DMS 273 treated with DMSO at 0.1 percent for 48 hours (cell line): ENCODE measurements around the gene ELMO1.
A peak's percentile ranks its signal among the peaks of the same experiment; 100 is the strongest.

Experiments used
- DNase-seq: peaks from one replicate; lab custom pipeline; 2025; lab: John Stamatoyannopoulos, UW

ELMO1 gene

DNA sequence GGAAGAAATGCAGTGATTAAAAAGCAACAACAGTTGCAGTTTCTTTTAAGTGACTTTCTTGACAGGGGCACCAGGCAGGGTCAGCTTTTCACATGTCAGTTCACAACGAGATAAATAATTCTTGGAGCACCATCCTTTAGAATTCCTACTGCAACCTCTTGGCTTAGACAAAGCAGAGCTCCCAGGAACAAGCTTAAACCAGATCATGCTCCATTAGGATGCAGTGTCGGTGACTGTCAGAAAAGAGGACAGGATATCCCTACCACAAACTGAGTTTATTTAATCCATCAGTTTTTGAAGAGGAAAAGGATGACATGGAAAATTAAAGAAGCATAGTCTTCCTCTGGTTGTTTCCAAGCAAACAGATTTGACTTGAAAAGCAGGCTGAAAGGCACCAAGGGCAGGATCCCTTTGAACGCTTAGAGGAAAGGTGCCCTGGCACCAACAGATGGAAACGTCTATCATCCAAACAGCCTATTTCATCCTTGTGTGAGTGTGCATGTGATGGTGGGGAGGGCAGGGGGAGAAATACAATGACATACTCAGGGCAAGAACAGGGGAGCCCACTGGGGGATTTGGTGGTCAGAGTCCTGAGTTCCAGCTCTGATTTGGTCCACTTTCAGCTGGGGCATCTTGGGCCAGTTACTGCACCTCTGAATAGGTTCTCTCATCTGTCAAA, 392.3 kb downstream of the ELMO1 start:
- no peak for DNase-seq

DNA sequence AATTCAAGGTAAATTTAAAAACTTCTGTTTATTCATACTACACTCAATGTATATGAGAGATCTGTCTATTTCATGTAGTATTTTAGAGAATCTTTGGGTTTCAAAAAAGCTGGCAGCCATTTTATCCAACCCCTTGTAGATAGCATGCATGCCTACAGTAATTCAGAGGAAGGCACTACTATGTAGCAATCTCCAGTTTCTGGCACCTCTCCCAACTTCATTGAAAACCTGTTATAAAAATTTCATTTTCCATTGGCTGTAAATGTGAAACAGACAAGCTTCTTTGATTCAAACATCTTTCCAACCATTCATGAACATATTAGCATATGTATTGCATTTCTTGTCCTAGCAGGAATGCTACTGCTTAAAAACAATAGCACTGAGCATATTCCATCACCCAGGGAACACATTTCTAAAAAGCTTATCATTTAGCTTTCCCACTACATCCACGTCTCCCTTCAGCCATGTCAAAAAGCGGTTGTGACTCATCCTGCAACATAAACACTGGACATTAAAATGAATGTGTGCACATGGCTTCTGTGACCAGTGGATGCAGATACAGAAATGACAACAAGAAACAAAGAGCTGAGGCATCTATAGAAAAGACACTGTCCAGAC, 393.9 kb downstream of the ELMO1 start:
- no peak for DNase-seq

DNA sequence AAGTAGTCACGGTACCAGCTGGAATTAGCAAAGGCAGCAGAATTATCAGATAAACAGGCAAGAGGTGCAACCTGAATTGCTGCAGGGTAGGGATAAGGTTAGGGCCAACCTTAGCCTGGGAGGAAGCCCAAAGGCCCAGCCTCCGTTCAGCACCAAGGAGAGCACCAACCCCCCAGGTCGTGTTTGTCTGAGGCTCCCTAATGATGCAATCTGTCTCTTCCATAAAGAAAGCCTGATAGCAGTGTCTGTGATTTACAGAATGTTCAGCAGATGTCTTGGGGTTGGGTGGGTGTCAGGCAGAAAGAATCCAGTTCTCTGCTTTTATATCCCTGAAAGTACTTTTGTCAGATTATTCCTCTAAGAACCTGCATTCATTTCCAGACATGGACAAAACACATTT, 396.0 kb downstream of the ELMO1 start:
- peak; percentile 53 for DNase-seq

DNA sequence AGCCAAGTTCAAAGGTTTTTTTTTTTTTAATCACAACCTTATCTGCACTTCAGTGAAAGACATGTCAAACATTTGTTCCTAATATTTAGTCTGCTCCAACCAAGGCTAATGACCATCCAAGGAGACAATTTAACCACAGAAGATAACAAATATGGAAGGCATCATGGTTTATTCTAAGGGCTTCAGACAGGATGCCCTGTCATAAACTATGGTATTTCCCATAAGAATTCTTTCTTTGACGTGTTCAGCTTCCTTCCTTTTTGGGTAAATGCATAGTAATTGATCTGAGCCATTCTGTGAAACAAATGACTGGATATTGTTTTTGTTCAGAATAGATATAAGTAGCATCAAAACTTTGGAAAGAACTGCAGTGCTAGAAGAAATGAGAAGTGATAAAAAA, 397.9 kb downstream of the ELMO1 start:
- DNase-seq, result no peak

DNA sequence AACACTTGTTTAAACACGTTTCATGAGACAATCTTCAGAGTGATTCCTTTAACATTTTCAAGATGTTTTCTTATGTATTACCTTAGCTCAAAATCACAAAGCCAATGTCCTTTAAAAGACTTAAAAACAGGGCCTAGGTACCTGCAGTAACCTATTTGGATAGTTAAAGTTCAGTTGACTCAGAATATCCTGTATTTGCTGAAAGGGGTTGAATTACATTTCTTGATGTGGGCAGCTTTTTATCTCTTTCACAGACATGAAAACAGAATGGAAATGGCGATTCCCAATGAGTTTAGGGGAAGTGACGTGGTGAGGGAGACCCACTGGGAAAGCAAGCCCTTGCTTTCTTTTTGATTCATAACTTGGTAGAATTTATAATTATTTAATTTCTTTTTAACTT, 400.0 kb downstream of the ELMO1 start:
- DNase-seq, result no peak

DNA sequence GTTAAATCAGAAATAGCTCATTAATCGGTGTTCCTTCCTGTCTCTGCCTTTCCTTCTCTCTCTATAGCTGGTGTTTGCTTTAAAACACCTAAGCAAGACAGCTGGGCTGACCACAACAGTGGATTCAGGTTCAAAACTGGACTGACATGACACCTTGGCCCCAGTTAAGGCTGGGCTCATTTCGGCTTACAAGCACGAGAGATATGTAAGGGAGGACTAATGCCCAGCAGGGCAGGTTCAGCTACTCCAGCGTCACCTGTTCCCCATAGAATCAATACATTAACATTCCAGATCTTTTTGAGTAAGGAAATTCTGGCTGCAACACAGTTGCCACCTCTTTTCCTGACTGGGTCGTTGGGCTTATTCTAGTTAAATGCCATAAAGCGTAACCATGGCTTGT, 401.4 kb downstream of the ELMO1 start:
- no peak for DNase-seq

DNA sequence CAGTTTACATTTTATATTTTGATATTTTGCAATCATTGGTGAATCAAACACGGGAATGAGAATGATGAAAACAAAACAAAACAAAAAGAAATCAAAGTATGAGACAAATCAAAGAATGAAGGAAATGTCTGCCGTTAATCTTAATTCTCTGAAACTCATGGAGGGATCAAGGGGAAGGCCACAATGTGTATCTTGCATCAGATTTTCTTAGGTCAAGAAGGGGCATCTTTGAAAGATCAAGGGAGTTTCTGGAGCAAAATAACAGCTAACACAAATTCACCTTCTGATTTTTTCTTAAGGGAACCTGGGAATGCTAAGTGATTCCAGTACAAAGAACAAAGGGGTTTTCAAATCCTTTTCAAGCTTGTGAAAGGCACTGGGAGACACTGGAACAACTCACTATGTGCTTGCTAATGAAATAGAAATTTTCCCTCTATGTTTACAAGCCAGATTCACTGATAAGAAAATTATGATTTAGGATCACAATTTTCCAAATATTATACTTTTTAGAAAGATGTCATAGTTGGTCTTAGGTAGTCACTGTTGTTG, 402.1 kb downstream of the ELMO1 start:
- DNase-seq, result no peak

DNA sequence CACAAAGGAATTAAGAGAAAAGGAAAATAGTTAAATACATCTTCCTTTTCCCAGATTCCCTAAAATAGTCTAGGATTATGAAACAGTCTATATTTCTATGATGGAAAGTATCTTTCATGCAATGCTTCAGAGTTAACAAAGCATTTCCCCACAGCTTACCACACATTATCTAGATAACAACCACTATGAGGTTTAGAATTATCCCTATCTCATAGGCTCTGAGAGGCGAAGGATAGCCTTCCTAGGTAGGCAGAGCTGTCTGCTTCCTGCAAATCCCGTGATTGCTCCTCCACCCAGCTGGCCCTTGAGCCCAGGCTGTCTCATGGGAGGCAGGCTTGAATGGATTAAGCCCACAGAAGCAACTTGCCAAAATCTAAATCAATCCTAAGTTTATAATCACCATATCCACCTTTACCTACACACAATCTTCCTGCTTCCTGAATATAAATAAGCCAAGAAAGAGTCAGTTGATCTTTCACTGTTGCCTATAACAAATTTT, 402.9 kb downstream of the ELMO1 start:
- DNase-seq, result no peak

DNA sequence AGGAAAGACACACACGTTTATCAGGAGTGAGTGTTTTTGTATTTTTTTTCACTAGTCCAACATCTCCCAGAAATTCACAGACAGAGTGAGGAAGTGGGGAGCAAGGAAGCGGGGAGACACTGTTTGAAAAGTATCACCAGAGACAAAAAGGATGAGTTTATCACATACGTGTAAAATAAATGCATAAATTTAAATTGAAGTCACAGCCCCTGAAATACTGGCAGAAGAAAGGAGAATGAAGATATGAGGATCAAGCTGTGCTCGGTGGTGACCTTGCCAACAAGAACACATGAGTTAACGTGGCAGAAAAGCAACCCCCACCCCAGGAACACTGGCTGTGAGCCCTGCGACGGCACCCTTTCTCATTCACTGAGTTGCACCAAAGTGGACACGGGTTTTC, 407.2 kb downstream of the ELMO1 start:
- DNase-seq, result no peak

DNA sequence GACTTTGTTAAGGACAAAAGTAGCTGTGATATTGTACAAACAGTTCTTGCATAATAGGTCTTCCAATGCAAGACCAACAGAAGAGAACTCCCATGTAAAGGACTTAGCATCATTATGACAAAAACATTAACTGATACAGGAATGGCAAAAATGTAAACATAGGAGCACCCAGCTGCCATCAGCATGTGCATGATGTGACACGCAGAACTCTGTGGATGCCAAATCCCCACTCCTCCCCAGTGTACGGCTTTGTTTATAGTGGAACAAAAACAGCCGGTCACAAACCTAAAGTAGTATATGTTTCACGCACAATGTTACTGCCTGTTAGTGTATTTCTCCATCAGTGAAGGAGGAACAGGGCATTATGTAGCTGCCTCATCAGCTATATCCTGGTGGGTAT, 408.3 kb downstream of the ELMO1 start:
- DNase-seq, result no peak

DNA sequence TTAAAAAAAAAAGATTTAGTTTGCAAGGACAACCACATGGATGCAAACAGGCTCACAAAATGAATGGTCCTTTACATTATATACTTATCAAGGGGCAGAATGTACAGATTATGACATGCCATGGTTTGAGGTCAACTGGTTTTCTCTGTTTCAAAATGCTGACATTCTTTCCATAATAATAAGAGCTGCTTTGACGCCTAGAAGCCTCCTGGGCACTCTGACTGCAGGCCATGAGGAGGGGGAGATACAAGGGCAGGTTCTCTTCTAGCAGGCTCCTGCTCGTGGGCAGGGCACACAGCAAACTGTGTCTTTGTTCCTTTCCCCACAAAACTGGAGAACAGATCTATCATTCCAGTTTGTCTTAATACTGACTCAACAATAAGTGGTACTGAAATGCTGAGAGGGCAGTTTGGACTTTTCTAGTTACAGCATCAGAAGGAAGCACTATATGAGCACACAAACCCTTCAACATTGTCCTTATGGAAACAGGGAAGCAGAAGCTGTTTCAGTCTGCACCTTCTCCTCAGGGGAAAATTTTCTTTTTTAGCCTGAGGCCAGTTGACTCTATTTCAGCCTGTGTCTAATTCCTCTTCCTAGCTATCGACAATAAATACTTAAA, 409.4 kb downstream of the ELMO1 start:
- no peak for DNase-seq

DNA sequence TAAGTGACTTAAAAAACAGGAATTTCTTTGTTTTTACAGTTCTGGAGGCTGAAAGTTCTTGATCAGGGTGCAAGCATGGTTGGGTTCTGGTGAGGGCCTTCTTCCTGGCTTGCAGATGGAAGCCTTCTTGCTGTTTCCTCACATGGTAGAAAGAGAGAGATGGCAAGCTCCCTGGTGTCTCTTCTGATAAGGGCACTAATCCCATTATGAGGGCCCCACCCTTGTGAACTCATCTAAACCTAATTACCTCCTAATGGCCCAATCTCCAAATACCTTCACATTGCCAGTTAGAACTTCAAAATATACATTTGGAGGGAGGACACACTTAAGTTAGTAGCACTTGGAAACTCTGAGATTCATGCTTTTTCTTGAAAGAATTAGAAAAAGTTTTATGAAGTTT, 410.0 kb downstream of the ELMO1 start:
- DNase-seq, result no peak

DNA sequence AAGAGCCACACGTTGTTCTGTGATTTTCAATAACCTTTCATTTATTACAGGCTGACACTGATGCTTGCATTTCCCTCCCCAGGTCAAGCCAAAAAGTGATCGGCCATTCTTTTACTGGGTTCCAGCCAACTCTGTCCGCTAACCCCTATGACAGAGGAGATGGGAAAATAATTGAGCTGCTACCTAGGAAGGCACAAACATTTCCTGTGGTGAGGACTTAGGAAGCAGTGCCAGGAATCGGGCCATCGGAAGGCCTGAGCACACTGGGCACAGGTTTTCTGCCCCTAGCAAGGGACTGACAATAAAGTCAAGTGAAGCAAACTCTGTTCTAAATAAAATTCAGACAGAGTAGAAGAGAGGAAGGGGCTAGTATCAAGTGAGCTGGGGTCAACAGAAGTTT, 411.4 kb downstream of the ELMO1 start:
- DNase-seq, result no peak

DNA sequence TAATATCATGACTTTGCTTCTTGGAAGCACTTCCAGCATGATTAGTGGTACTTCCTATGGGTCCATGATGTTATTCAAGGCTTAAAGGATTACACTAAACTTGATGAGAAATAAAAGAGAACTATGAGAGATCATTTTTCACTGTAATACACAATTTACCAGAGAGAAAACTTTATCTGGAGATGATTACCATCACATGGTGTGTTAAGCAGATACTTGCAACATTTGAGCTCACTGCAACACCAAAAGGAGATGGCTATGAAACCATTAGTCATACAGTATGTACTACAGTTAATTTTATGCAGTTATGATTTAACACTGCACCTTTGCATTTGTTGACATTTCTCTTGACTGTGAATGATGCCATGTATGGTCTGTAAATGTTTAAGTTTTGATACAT, 413.0 kb downstream of the ELMO1 start:
- no peak for DNase-seq

DNA sequence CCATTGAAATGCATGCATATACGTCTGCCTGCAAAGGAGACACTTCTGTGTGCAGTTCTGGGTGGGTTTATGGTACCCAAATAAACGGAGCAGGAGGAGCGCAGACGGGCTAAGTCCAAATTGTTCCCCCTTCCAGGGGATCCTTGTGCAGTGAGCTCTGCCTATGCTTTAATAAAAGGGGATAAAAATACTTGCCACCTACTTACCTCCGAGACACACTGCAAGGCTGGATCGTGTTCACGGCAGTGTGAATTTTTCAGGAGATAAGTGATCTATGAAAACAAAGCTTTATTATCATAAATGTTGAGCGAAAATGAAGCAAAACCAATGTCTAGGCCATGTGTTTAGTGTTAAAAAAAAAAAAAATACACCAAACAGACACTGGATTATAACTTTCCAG, 415.5 kb downstream of the ELMO1 start:
- DNase-seq, result no peak

DNA sequence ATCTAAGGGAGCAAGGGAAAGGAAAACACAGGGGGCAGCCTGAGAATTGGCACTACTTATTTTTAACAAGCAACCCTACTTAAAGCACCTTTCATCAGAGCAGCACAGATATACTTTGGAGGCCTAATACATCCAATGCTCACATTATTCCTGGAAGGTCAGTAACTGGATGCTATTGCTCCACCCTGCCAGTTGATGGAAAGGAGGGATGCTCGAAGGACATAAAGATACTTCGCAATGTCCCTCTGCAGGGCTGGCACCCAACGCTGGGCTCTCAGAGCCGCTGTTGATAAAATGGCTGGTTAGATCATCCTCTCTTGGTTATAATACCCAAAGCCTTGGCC, 416.4 kb downstream of the ELMO1 start:
- no peak for DNase-seq

DNA sequence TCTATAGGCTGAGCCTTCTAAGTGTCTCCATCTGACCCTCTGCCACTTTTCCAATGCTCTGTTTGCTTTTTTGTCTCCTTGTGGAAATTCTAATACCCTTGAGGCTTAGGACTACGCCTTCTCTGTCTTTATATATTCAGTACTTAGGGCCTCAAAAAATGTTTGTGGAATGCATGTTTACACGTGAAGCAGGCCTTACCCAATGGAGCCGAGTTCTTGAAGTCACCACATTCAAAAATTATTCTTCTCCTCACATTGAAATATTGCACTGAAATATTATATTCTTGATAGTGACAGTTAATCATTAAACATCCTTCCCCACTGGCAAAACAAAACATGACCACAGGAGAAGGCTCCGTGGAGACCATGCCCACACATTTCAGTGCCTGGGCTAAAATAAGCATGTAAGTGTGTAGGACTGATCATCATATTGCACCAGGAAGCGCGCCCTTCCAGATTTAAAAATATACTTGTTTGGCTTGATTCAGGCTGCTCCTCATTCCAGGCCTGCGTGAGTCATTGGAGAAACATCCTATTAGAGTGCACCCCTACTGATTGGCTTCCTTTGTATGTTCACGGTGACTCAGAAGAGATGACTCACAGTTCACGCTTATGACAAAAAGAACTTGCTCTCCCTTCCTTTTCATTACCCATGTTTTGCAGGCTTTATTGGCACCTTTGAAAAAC, 416.9 kb downstream of the ELMO1 start:
- DNase-seq, result peak; percentile 83

DNA sequence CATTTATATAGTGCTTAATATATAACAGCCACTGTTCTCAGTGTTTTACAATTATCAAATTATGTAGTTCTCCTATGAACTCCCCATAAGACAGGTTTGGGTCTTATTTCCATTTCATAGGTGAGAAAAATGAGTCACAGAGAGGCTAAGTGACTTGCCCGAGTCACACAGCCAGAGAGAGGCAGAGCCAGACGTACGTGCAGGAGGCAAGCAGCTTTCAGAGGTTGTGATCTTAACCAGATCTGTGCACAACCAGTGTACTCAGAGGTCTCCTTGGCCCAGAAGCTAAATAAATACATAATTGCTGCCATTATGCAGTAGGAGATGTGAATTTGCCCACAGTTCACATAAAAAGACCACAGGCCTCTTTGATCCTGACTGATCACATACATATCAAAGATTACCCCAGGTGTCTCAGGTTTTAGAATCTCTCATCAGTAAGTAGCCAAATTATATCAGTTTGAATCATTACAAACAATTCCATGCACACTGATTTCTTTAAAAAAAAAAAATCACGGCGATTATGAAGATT, 419.7 kb downstream of the ELMO1 start:
- no peak for DNase-seq

DNA sequence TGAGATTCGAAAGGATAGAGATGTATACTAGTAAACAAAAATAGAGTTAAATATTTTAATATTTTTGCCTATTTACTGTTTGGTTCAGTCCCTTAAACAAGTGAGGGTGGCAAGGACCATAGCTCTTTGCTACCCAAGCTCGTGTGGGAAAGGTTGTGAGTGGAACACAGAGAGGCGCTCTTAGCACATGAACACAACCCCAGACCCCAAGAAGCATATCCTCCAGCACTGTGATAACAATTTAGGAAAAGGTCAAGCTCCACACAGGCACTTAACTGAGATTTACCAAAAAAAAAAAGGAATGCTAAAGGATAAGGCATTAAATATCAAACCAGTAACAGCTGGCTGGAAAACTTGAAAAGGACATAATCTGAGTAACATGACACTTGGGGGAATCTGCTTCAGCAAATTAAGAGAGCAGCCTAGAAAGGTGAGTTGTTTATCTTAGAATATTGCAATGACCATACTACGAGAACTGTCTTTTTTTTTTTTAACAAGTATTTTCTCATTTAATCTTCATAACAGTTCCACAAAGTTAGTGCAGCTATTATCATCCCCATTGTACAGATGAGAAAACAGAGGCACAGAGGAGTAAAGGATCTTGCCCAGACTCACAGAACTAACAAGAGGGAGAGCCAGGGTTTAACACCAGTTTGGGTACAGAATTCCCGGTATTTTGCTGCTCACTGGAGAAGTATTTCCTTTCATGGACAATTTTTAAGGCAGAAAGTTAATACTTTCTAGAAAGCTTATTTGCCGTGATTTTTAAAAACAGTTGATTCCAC, 420.9 kb downstream of the ELMO1 start:
- no peak for DNase-seq

DNA sequence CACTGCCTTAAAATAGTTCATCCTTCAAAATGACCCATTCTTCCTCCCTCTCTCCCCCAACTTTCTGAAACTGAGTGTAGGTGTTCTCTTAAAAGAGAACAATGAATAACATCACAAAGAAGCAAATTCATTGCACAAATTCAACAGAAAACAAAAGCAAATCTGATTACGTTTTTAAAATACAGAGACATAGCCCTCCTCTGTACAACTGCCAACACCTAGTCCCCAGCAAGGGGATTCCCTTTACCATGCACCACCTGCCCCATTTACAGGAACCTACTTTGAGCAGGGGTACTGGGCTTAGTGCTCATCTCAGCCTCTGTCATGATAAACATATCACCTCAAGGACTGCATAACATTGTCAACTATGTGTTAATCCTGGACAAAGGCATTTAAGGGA, 421.6 kb downstream of the ELMO1 start:
- DNase-seq, result no peak

DNA sequence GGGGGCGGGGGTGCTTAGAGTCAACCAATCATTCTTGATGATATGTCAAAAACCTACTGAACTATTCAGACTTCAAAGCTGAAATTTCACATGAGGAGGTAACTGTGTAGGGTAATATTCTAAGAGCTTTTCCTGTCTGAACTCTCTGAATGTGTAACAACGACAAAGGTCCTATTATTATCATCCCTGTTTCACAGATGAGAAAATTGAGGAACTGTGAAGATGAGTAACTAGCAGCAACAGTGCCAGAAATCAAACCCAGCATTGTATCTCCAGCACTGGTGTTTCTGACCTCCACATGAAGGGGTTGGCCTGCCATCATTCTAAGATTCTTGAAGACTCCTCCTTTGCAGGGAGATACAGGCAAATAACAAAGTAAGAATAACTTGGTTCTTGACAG, 429.7 kb downstream of the ELMO1 start:
- DNase-seq, result no peak
